ENCODE results near the gene FARS2.

- TF ChIP-seq CTCF (IDR thresholded peaks at IDR 0.05; ENCODE audit: poor library complexity, severe bottlenecking): no peak
- no peak for TF ChIP-seq TAF1 (IDR thresholded peaks at IDR 0.05; ENCODE audit: low read depth)
- no peak for TF ChIP-seq EP300 (conservative IDR thresholded peaks at IDR 0.05; ENCODE audit: poor library complexity, severe bottlenecking)
- TF ChIP-seq EZH2 (IDR thresholded peaks at IDR 0.05; ENCODE audit: borderline replicate concordance, insufficient read depth, low read length, poor library complexity, severe bottlenecking): no peak
Measured at GRCh38 chr6:5316951-5317350, 55.6 kb downstream of the FARS2 start.
